ENCODE data around the gene OSBP2.

The OSBP2 gene

GRCh38 chr22:30910358-30910757, 215.7 kb downstream of the OSBP2 start:
- H3K4me3 ChIP-seq (ENCODE audit: low read length in 2 of 2), result no peak overlapping the region
- no peak overlapping the region for H2BK12ac ChIP-seq (ENCODE audit: low read length)
- H3K9me3 ChIP-seq (replicated peaks in 1 of 2; ENCODE audit: control insufficient read depth in 2 of 2, insufficient read depth in 1 of 2, low read depth in 1 of 2, low read length in 2 of 2), result no peaks in the 10 kb centered on the region
- H2AFZ ChIP-seq (ENCODE audit: low read length), result no peak overlapping the region
- H3K79me1 ChIP-seq (ENCODE audit: low read depth, low read length), result no peaks in the 10 kb centered on the region
- no peak overlapping the region for H2AK5ac ChIP-seq (ENCODE audit: low read depth, low read length)
- H2BK15ac ChIP-seq (ENCODE audit: low read length), result no peak overlapping the region
- WGBS, 2 donors (ENCODE audit: extremely low coverage in 2 of 2, insufficient read length in 2 of 2, insufficient replicate concordance in 1 of 2), result no CpG with 5 or more reads among the region's 2 CpGs
- H2BK120ac ChIP-seq (ENCODE audit: low read depth, low read length), result no peak overlapping the region
- no peak for DNase-seq (ENCODE audit: low spot score)
- H3K14ac ChIP-seq (ENCODE audit: low read length), result no peak overlapping the region
- H4K91ac ChIP-seq (ENCODE audit: low read depth, low read length, poor library complexity), result no peak overlapping the region
- H3K4me1 ChIP-seq (ENCODE audit: control insufficient read depth in 2 of 2, insufficient read depth in 1 of 2, low read depth in 1 of 2, low read length in 2 of 2), result no peaks in the 10 kb centered on the region
- no peaks in the 10 kb centered on the region for H3K27me3 ChIP-seq (ENCODE audit: control insufficient read depth in 3 of 3, insufficient read depth in 3 of 3, low read depth in 1 of 3, low read length in 3 of 3)
- H3K36me3 ChIP-seq (replicated peaks in 1 of 2; ENCODE audit: control insufficient read depth in 2 of 2, insufficient read depth in 2 of 2, low read length in 2 of 2), result peaks cover 0 to 2% of the 10 kb centered on the region in 2 donors
- H4K8ac ChIP-seq (ENCODE audit: low read depth, low read length), result no peak overlapping the region
- no peak overlapping the region for H2BK5ac ChIP-seq (ENCODE audit: low read length)
- H3K18ac ChIP-seq (ENCODE audit: low read length), result no peak overlapping the region
- H3K9ac ChIP-seq (ENCODE audit: low read depth, low read length, poor library complexity), result no peak overlapping the region
- H3K4ac ChIP-seq (ENCODE audit: low read length), result no peak overlapping the region
- peak overlapping the region; percentile 18 for H3K4me2 ChIP-seq (ENCODE audit: insufficient read depth, low read length, poor library complexity, severe bottlenecking)
- no peak overlapping the region for H3K23ac ChIP-seq (ENCODE audit: low read depth, low read length, poor library complexity)
- no peak overlapping the region for H3K27ac ChIP-seq (replicated peaks; ENCODE audit: low read length)

GRCh38 chr22:30918761-30919160, 224.1 kb downstream of the OSBP2 start:
- Histone ChIP-seq H3K9me3 (replicated peaks in 1 of 2; ENCODE audit: control insufficient read depth in 2 of 2, insufficient read depth in 1 of 2, low read depth in 1 of 2, low read length in 2 of 2) (no peaks in the 10 kb centered on the region), H3K4me1 (ENCODE audit: control insufficient read depth in 2 of 2, insufficient read depth in 1 of 2, low read depth in 1 of 2, low read length in 2 of 2) (no peaks in the 10 kb centered on the region), H3K18ac (ENCODE audit: low read length) (no peak overlapping the region), H4K91ac (ENCODE audit: low read depth, low read length, poor library complexity) (no peak overlapping the region), H2BK12ac (ENCODE audit: low read length) (no peak overlapping the region), H2BK5ac (ENCODE audit: low read length) (no peak overlapping the region), H3K27ac (replicated peaks; ENCODE audit: low read length) (no peak overlapping the region), H2BK120ac (ENCODE audit: low read depth, low read length) (no peak overlapping the region), H3K4me2 (ENCODE audit: insufficient read depth, low read length, poor library complexity, severe bottlenecking) (no peak overlapping the region), H3K79me1 (ENCODE audit: low read depth, low read length) (no peaks in the 10 kb centered on the region), H2AFZ (ENCODE audit: low read length) (no peak overlapping the region), H3K4ac (ENCODE audit: low read length) (no peak overlapping the region), H3K14ac (ENCODE audit: low read length) (no peak overlapping the region), H2BK15ac (ENCODE audit: low read length) (no peak overlapping the region), H3K27me3 (ENCODE audit: control insufficient read depth in 3 of 3, insufficient read depth in 3 of 3, low read depth in 1 of 3, low read length in 3 of 3) (no peaks in the 10 kb centered on the region), H3K4me3 (ENCODE audit: low read length in 2 of 2) (no peak overlapping the region), H3K36me3 (replicated peaks in 1 of 2; ENCODE audit: control insufficient read depth in 2 of 2, insufficient read depth in 2 of 2, low read length in 2 of 2) (peaks cover 2 to 5% of the 10 kb centered on the region in 2 donors), H3K9ac (ENCODE audit: low read depth, low read length, poor library complexity) (no peak overlapping the region), H3K23ac (ENCODE audit: low read depth, low read length, poor library complexity) (no peak overlapping the region), H4K8ac (ENCODE audit: low read depth, low read length) (no peak overlapping the region), H2AK5ac (ENCODE audit: low read depth, low read length) (no peak overlapping the region)
- DNase-seq (ENCODE audit: low spot score), result no peak
- no CpG with 5 or more reads among the region's 7 CpGs for WGBS, 2 donors (ENCODE audit: extremely low coverage in 2 of 2, insufficient read length in 2 of 2, insufficient replicate concordance in 1 of 2)

GRCh38 chr22:30919973-30920372, 225.3 kb downstream of the OSBP2 start:
- H3K4me1 ChIP-seq (ENCODE audit: control insufficient read depth in 2 of 2, insufficient read depth in 1 of 2, low read depth in 1 of 2, low read length in 2 of 2), result no peaks in the 10 kb centered on the region
- no peak overlapping the region for H2BK15ac ChIP-seq (ENCODE audit: low read length)
- no peaks in the 10 kb centered on the region for H3K9me3 ChIP-seq (replicated peaks in 1 of 2; ENCODE audit: control insufficient read depth in 2 of 2, insufficient read depth in 1 of 2, low read depth in 1 of 2, low read length in 2 of 2)
- no peak overlapping the region for H3K18ac ChIP-seq (ENCODE audit: low read length)
- peaks cover 8 to 16% of the 10 kb centered on the region in 2 donors for H3K36me3 ChIP-seq (replicated peaks in 1 of 2; ENCODE audit: control insufficient read depth in 2 of 2, insufficient read depth in 2 of 2, low read length in 2 of 2)
- H3K4me3 ChIP-seq (ENCODE audit: low read length in 2 of 2), result no peak overlapping the region
- no peak overlapping the region for H2BK5ac ChIP-seq (ENCODE audit: low read length)
- DNase-seq (ENCODE audit: low spot score), result no peak
- H2BK120ac ChIP-seq (ENCODE audit: low read depth, low read length), result no peak overlapping the region
- H2BK12ac ChIP-seq (ENCODE audit: low read length), result no peak overlapping the region
- H4K91ac ChIP-seq (ENCODE audit: low read depth, low read length, poor library complexity), result no peak overlapping the region
- H2AK5ac ChIP-seq (ENCODE audit: low read depth, low read length), result no peak overlapping the region
- no peak overlapping the region for H3K27ac ChIP-seq (replicated peaks; ENCODE audit: low read length)
- H3K79me1 ChIP-seq (ENCODE audit: low read depth, low read length), result no peaks in the 10 kb centered on the region
- no peak overlapping the region for H3K14ac ChIP-seq (ENCODE audit: low read length)
- no peak overlapping the region for H3K4me2 ChIP-seq (ENCODE audit: insufficient read depth, low read length, poor library complexity, severe bottlenecking)
- H3K23ac ChIP-seq (ENCODE audit: low read depth, low read length, poor library complexity), result no peak overlapping the region
- H2AFZ ChIP-seq (ENCODE audit: low read length), result no peak overlapping the region
- no peak overlapping the region for H4K8ac ChIP-seq (ENCODE audit: low read depth, low read length)
- no peak overlapping the region for H3K4ac ChIP-seq (ENCODE audit: low read length)
- H3K27me3 ChIP-seq (ENCODE audit: control insufficient read depth in 3 of 3, insufficient read depth in 3 of 3, low read depth in 1 of 3, low read length in 3 of 3), result no peaks in the 10 kb centered on the region
- WGBS, 2 donors (ENCODE audit: extremely low coverage in 2 of 2, insufficient read length in 2 of 2, insufficient replicate concordance in 1 of 2), result no CpG with 5 or more reads among the region's 7 CpGs
- no peak overlapping the region for H3K9ac ChIP-seq (ENCODE audit: low read depth, low read length, poor library complexity)

- Histone ChIP-seq H2BK15ac (ENCODE audit: low read length) (no peak overlapping the region), H3K4me1 (ENCODE audit: control insufficient read depth in 2 of 2, insufficient read depth in 1 of 2, low read depth in 1 of 2, low read length in 2 of 2) (no peaks in the 10 kb centered on the region), H2AK5ac (ENCODE audit: low read depth, low read length) (no peak overlapping the region), H2BK5ac (ENCODE audit: low read length) (no peak overlapping the region), H3K36me3 (replicated peaks in 1 of 2; ENCODE audit: control insufficient read depth in 2 of 2, insufficient read depth in 2 of 2, low read length in 2 of 2) (peaks cover 10 to 20% of the 10 kb centered on the region in 2 donors), H3K14ac (ENCODE audit: low read length) (no peak overlapping the region), H4K8ac (ENCODE audit: low read depth, low read length) (no peak overlapping the region), H3K27me3 (ENCODE audit: control insufficient read depth in 3 of 3, insufficient read depth in 3 of 3, low read depth in 1 of 3, low read length in 3 of 3) (no peaks in the 10 kb centered on the region), H2AFZ (ENCODE audit: low read length) (no peak overlapping the region), H3K4ac (ENCODE audit: low read length) (no peak overlapping the region), H3K18ac (ENCODE audit: low read length) (no peak overlapping the region), H3K79me1 (ENCODE audit: low read depth, low read length) (no peaks in the 10 kb centered on the region), H3K4me2 (ENCODE audit: insufficient read depth, low read length, poor library complexity, severe bottlenecking) (no peak overlapping the region), H2BK120ac (ENCODE audit: low read depth, low read length) (no peak overlapping the region), H3K23ac (ENCODE audit: low read depth, low read length, poor library complexity) (no peak overlapping the region), H4K91ac (ENCODE audit: low read depth, low read length, poor library complexity) (no peak overlapping the region), H3K9me3 (replicated peaks in 1 of 2; ENCODE audit: control insufficient read depth in 2 of 2, insufficient read depth in 1 of 2, low read depth in 1 of 2, low read length in 2 of 2) (no peaks in the 10 kb centered on the region), H3K9ac (ENCODE audit: low read depth, low read length, poor library complexity) (no peak overlapping the region), H3K27ac (replicated peaks; ENCODE audit: low read length) (no peak overlapping the region), H3K4me3 (ENCODE audit: low read length in 2 of 2) (no peak overlapping the region), H2BK12ac (ENCODE audit: low read length) (no peak overlapping the region)
- no CpG with 5 or more reads among the region's 9 CpGs for WGBS, 2 donors (ENCODE audit: extremely low coverage in 2 of 2, insufficient read length in 2 of 2, insufficient replicate concordance in 1 of 2)
- DNase-seq (ENCODE audit: low spot score), result peak; percentile 75
Measured at GRCh38 chr22:30920407-30920806, 225.7 kb downstream of the OSBP2 start.

Data from neuronal stem cell (in vitro differentiated cells).